NB4 (cell line): ENCODE results near the gene TMEM258.

Experiments
- DNase-seq: peaks from one replicate; pipeline ENCODE4 v3.0.0; 2010; ENCODE audit warnings: low read depth
- H3K4me3 ChIP-seq: one replicate; pipeline ENCODE4 v1.5.1; 2011; ENCODE audit warnings: mild to moderate bottlenecking, low read depth, low read length, moderate library complexity
- CTCF ChIP-seq: IDR thresholded peaks from one replicate; pipeline ENCODE4 v1.5.1; 2012; ENCODE audit warnings: low read depth, low read length
- MYC ChIP-seq: IDR thresholded peaks from 2 replicates; pipeline ENCODE4 v1.6.1; 2011; ENCODE audit warnings: low read depth, low read length
- POLR2A ChIP-seq: IDR thresholded peaks from 2 replicates; pipeline ENCODE4 v1.6.1; 2011; ENCODE audit warnings: mild to moderate bottlenecking; ENCODE audit not compliant: insufficient read length; ENCODE audit errors: extremely low read depth
- TF ChIP-seq, protein P1 (sequence below): IDR thresholded peaks from 2 replicates; pipeline ENCODE4 v1.6.1; 2011; ENCODE audit warnings: low read depth, low read length

The TMEM258 gene

GRCh38 chr11:61784506-61784805 is 7.9 kb downstream of the TMEM258 start:
- TF ChIP-seq CTCF, result no peak
- TF ChIP-seq POLR2A, result no peak
- TF ChIP-seq MYC, result no peak
- TF ChIP-seq, protein P1, sequence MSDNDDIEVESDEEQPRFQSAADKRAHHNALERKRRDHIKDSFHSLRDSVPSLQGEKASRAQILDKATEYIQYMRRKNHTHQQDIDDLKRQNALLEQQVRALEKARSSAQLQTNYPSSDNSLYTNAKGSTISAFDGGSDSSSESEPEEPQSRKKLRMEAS, result no peak
- DNase-seq, result no peak

DNA sequence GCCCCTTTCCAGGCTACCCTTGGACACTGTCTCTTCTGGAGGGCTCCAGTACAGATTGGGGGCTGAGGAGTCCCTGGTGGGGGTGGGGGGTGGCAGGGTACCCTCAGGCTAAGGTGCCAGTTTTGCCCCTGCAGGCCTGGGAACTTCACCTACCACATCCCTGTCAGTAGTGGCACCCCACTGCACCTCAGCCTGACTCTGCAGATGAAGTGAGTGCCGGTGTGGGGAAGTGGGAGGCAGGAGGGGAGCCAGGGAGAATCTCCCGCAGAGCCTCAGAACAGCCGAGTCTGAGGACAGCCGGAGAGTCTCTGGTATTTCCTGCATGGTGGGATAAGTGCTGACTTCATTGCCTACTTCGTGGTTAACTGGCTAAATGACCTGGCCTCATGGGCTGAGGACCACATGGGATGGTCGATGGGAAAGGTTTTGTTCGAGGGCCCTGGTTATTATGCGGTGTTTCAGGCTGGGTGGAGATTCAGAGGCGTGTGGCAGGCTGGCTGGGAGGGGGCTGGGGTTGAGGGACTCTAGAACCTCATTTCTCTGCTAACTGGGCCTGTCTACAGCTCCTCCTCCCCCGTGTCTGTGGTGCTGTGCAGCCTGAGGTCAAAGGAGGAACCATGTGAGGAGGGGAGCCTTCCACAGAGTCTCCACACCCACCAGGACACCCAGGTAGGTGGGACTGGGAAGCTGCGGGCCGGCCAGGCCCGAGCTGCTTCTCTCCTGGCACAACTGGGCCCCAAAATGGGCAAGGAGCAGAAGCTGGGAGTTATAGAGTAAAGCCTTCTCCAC is 8.5 kb downstream of the TMEM258 start:
- peak; percentile 34 for DNase-seq
- TF ChIP-seq CTCF, result no peak
- no peak for TF ChIP-seq POLR2A
- TF ChIP-seq, protein P1, result no peak
- TF ChIP-seq MYC, result no peak
- no peak overlapping the region for H3K4me3 ChIP-seq

More at GRCh38 chr11:61784506-61784805, 7.9 kb downstream of the TMEM258 start:
- H3K4me3 ChIP-seq, result no peak overlapping the region

GRCh38 chr11:61782841-61783240 is 9.6 kb downstream of the TMEM258 start:
- H3K4me3 ChIP-seq, result no peak overlapping the region
- no peak for DNase-seq
- no peak for TF ChIP-seq CTCF
- TF ChIP-seq, protein P1, result no peak
- TF ChIP-seq POLR2A, result no peak
- TF ChIP-seq MYC, result no peak

DNA sequence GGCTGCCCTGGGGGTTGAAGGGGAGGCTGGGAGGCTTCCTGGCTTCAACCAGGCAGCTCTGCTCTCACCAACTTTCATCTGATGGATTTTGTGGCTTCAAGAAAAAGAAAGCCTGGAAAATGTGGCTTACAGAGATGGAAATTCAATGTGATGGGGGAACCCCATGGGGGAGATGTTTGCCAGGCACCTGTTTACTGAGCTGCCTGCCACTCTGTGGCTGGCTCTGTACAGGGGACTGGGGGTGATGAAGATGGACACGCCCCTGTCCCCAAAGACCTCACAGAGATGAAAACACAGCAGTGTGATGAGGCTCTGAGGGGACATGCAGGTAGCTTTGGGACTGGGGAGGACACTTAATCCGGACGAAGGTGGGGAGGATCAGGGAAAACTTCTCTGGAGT is 10.1 kb downstream of the TMEM258 start:
- TF ChIP-seq, protein P1, result no peak
- TF ChIP-seq POLR2A, result no peak
- TF ChIP-seq MYC, result no peak
- TF ChIP-seq CTCF, result no peak

GRCh38 chr11:61781585-61781984 is 10.8 kb downstream of the TMEM258 start:
- no peak overlapping the region for H3K4me3 ChIP-seq
- no peak for DNase-seq
- TF ChIP-seq POLR2A (no peak), CTCF (no peak), MYC (no peak)
- TF ChIP-seq, protein P1, result no peak

More for the DNA sequence above, 10.1 kb downstream of the TMEM258 start:
- no peak overlapping the region for H3K4me3 ChIP-seq
- no peak for DNase-seq
